ENCODE data around the gene FAM124A.

FAM124A gene

GRCh38 chr13:51222037-51222685 lies at the start of gene FAM124A:
FAM124A (plus strand) TSS chr13:51222398; CDS start chr13:51222502, 104 bp downstream.
- no peak for DNase-seq (ENCODE audit: low read depth, low spot score)

GRCh38 chr13:51175021-51175420 lies 47.2 kb upstream of the FAM124A start:
- no peak for DNase-seq (ENCODE audit: low read depth, low spot score)

GRCh38 chr13:51175639-51176038 lies 46.6 kb upstream of the FAM124A start:
- no peak for DNase-seq (ENCODE audit: low read depth, low spot score)

- DNase-seq (ENCODE audit: low read depth, low spot score) = no peak
Measured at GRCh38 chr13:51177188-51177587, 45.0 kb upstream of the FAM124A start.

GRCh38 chr13:51178456-51179074 lies 43.6 kb upstream of the FAM124A start:
- no peak for DNase-seq (ENCODE audit: low read depth, low spot score)

GRCh38 chr13:51179432-51179971 lies 42.7 kb upstream of the FAM124A start:
- DNase-seq (ENCODE audit: low read depth, low spot score) = no peak

- no peak for DNase-seq (ENCODE audit: low read depth, low spot score)
Measured at GRCh38 chr13:51180853-51181511, 41.2 kb upstream of the FAM124A start.

- no peak for DNase-seq (ENCODE audit: low read depth, low spot score)
Measured at GRCh38 chr13:51181786-51182383, 40.3 kb upstream of the FAM124A start.

- DNase-seq (ENCODE audit: low read depth, low spot score) = no peak
Measured at GRCh38 chr13:51191743-51192142, 30.5 kb upstream of the FAM124A start.

- no peak for DNase-seq (ENCODE audit: low read depth, low spot score)
Measured at GRCh38 chr13:51192348-51192747, 29.9 kb upstream of the FAM124A start.

GRCh38 chr13:51193387-51193786 lies 28.8 kb upstream of the FAM124A start:
- no peak for DNase-seq (ENCODE audit: low read depth, low spot score)

GRCh38 chr13:51194942-51195341 lies 27.3 kb upstream of the FAM124A start:
- DNase-seq (ENCODE audit: low read depth, low spot score) = no peak

- DNase-seq (ENCODE audit: low read depth, low spot score) = no peak
Measured at GRCh38 chr13:51201886-51202285, 20.3 kb upstream of the FAM124A start.

GRCh38 chr13:51202477-51203046 lies 19.6 kb upstream of the FAM124A start:
- no peak for DNase-seq (ENCODE audit: low read depth, low spot score)

GRCh38 chr13:51206584-51206983 lies 15.6 kb upstream of the FAM124A start:
- no peak for DNase-seq (ENCODE audit: low read depth, low spot score)

GRCh38 chr13:51207881-51208280 lies 14.3 kb upstream of the FAM124A start:
- DNase-seq (ENCODE audit: low read depth, low spot score) = no peak

- DNase-seq (ENCODE audit: low read depth, low spot score) = no peak
Measured at GRCh38 chr13:51208716-51209115, 13.5 kb upstream of the FAM124A start.

- DNase-seq (ENCODE audit: low read depth, low spot score) = no peak
Measured at GRCh38 chr13:51211910-51212309, 10.3 kb upstream of the FAM124A start.

- DNase-seq (ENCODE audit: low read depth, low spot score) = no peak
Measured at GRCh38 chr13:51212758-51213157, 9.4 kb upstream of the FAM124A start.

- DNase-seq (ENCODE audit: low read depth, low spot score) = no peak
Measured at GRCh38 chr13:51213173-51213728, 8.9 kb upstream of the FAM124A start.

GRCh38 chr13:51218626-51219025 lies 3.6 kb upstream of the FAM124A start:
- no peak for DNase-seq (ENCODE audit: low read depth, low spot score)

GRCh38 chr13:51220706-51221105 lies 1.5 kb upstream of the FAM124A start:
- DNase-seq (ENCODE audit: low read depth, low spot score) = no peak
